ENCODE measurements around the gene EPG5.

EPG5 gene

DNA sequence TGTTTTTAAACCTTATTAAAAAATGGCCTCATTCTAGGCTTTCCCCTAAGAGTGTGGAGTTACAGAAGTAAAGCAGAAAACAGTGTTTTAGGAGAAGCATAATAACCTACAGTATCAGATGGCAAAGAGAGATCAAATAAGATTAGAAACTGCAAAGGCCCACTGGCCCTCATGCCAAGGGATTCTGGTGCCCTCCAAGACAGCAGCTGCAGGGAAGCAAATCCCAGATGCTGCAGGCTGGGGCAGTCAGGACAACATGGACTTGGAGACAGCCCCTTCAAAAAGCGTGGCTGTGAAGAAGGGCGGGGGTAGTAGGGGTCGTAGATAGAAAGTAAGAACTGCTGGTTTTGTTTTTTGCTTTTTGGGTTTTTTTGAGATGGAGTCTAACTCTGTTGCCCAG is 28.3 kb upstream of the EPG5 start:
- TF ChIP-seq PPARA (CRISPR knock-in tag; IDR thresholded peaks at IDR 0.05; ENCODE audit: borderline replicate concordance) (no peak), GLIS3 (CRISPR knock-in tag; IDR thresholded peaks at IDR 0.05) (no peak), ESRRG (CRISPR knock-in tag; IDR thresholded peaks at IDR 0.05) (no peak), TOX (CRISPR knock-in tag; IDR thresholded peaks at IDR 0.05; ENCODE audit: borderline replicate concordance) (no peak)
- TF ChIP-seq, protein P1, sequence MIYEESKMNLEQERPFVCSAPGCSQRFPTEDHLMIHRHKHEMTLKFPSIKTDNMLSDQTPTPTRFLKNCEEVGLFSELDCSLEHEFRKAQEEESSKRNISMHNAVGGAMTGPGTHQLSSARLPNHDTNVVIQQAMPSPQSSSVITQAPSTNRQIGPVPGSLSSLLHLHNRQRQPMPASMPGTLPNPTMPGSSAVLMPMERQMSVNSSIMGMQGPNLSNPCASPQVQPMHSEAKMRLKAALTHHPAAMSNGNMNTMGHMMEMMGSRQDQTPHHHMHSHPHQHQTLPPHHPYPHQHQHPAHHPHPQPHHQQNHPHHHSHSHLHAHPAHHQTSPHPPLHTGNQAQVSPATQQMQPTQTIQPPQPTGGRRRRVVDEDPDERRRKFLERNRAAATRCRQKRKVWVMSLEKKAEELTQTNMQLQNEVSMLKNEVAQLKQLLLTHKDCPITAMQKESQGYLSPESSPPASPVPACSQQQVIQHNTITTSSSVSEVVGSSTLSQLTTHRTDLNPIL (CRISPR knock-in tag; IDR thresholded peaks at IDR 0.05; ENCODE audit: low read depth) = no peak
- no peak for ATAC-seq

DNA sequence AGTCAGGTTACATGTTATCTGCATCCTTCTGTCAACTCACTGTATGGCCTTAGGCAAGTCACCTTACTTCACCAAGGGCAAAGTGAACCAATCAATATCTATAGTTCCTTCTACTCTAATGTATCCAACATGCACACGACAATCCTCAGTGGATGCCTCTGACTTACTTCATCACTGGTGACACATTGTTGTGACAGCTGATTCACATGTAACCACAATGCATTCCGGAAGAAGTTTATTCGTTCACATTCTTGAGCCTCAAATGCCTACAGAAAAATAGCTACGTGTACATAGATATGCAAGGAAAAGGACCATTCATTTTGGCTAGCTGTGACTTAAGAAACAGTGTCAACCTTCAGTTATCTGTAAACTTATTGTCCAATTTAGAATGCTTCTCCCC is 26.3 kb upstream of the EPG5 start:
- peak; percentile 70 for ATAC-seq
- no peak for TF ChIP-seq RARB (CRISPR knock-in tag; IDR thresholded peaks at IDR 0.05)
- TF ChIP-seq, protein P2, sequence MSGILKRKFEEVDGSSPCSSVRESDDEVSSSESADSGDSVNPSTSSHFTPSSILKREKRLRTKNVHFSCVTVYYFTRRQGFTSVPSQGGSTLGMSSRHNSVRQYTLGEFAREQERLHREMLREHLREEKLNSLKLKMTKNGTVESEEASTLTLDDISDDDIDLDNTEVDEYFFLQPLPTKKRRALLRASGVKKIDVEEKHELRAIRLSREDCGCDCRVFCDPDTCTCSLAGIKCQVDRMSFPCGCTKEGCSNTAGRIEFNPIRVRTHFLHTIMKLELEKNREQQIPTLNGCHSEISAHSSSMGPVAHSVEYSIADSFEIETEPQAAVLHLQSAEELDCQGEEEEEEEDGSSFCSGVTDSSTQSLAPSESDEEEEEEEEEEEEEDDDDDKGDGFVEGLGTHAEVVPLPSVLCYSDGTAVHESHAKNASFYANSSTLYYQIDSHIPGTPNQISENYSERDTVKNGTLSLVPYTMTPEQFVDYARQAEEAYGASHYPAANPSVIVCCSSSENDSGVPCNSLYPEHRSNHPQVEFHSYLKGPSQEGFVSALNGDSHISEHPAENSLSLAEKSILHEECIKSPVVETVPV (CRISPR knock-in tag; IDR thresholded peaks at IDR 0.05) = no peak
- no peak for TF ChIP-seq PPARA (CRISPR knock-in tag; IDR thresholded peaks at IDR 0.05; ENCODE audit: borderline replicate concordance)
- TF ChIP-seq OSR1 (CRISPR knock-in tag; IDR thresholded peaks at IDR 0.05) = no peak

DNA sequence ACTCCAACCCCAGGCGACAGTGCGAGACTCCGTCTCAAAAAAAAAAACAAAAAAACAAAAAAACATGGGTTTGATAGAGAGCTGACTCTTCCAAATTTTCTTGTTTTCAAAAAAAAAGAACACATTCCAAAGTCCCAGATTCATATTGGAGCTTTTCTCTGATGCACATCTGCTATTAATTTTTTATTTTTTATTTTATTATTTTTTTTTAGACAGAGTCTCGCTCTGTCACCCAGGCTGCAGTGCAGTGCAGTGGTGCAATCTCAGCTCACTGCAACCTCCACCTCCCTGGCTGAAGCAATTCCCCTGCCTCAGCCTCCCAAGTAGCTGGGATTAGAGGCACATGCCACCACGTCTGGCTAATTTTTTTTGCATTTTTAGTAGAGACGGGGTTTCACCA is 25.4 kb upstream of the EPG5 start:
- peak; percentile 51; the same call in 2 of the 3 replicates for ATAC-seq

DNA sequence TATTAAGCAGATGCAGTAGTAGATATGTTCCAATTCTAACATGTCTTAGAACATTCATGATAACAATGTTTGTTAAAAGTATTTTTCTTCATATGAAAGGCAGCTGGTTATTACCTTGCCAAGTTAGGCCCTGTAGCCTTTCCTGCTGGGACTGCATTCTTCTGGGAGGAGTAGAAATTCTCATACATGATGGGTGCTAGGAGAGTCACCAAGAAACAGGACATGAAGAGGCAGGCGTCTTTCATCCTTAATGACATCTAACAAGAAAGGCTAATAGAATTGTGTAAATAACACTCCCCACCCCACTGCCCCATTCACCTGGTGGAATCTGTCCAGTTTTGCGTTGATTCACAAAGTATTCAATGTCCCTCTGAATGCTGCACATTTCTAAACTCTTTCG is 24.7 kb upstream of the EPG5 start:
- no peak for TF ChIP-seq ARNTL (CRISPR knock-in tag; IDR thresholded peaks at IDR 0.05; ENCODE audit: borderline replicate concordance, low read depth)
- TF ChIP-seq, protein P3, sequence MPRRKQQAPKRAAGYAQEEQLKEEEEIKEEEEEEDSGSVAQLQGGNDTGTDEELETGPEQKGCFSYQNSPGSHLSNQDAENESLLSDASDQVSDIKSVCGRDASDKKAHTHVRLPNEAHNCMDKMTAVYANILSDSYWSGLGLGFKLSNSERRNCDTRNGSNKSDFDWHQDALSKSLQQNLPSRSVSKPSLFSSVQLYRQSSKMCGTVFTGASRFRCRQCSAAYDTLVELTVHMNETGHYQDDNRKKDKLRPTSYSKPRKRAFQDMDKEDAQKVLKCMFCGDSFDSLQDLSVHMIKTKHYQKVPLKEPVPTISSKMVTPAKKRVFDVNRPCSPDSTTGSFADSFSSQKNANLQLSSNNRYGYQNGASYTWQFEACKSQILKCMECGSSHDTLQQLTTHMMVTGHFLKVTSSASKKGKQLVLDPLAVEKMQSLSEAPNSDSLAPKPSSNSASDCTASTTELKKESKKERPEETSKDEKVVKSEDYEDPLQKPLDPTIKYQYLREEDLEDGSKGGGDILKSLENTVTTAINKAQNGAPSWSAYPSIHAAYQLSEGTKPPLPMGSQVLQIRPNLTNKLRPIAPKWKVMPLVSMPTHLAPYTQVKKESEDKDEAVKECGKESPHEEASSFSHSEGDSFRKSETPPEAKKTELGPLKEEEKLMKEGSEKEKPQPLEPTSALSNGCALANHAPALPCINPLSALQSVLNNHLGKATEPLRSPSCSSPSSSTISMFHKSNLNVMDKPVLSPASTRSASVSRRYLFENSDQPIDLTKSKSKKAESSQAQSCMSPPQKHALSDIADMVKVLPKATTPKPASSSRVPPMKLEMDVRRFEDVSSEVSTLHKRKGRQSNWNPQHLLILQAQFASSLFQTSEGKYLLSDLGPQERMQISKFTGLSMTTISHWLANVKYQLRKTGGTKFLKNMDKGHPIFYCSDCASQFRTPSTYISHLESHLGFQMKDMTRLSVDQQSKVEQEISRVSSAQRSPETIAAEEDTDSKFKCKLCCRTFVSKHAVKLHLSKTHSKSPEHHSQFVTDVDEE (CRISPR knock-in tag; IDR thresholded peaks at IDR 0.05) = no peak
- TF ChIP-seq ZNF565 (CRISPR knock-in tag; conservative IDR thresholded peaks at IDR 0.05; ENCODE audit: low read depth) = no peak
- ATAC-seq = no peak

DNA sequence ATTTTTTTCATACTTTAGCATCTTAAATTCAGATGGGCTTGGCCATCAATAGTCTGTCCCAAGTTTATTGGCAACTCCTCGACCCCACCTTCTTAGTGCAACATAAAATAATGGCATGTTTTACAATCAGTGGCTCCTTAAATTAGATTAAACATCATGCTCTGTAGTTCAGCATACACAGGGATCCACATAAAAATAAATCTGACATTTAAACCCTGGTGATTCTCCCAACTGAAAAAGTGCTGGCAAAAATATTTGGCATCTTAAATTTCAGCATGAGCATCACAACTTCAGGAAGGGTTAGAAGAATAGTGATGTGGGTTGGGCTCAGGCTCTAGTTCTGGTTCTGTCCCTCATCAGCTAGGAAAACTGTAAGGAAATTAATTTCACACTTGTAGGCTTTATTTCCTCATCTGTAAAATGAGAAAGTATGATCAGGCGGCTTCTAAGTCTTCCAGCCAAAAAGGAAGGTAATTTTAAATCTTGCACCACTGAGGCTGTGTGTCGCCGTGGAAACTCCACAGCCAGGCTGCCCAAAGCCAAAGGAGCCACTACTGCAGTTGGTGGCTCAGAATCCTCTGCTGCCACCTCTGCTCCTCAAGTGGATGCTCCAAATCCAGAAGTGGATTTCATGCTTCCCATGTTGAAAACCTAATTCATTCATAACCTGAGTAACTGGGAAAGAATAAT is 17.6 kb upstream of the EPG5 start:
- ATAC-seq = no peak
- TF ChIP-seq SNAI2 (CRISPR knock-in tag; IDR thresholded peaks at IDR 0.05) (no peak), CSDC2 (CRISPR knock-in tag; IDR thresholded peaks at IDR 0.05) (no peak), BACH2 (CRISPR knock-in tag; IDR thresholded peaks at IDR 0.05; ENCODE audit: borderline replicate concordance) (no peak), OSR1 (CRISPR knock-in tag; IDR thresholded peaks at IDR 0.05) (no peak), RARB (CRISPR knock-in tag; IDR thresholded peaks at IDR 0.05) (no peak), PPARA (CRISPR knock-in tag; IDR thresholded peaks at IDR 0.05; ENCODE audit: borderline replicate concordance) (no peak), ARNTL (CRISPR knock-in tag; IDR thresholded peaks at IDR 0.05; ENCODE audit: borderline replicate concordance, low read depth) (no peak), ZFP30 (CRISPR knock-in tag; IDR thresholded peaks at IDR 0.05) (no peak), ZNF70 (CRISPR knock-in tag; IDR thresholded peaks at IDR 0.05) (no peak), ZC3H10 (CRISPR knock-in tag; IDR thresholded peaks at IDR 0.05) (no peak), TCF4 (CRISPR knock-in tag; IDR thresholded peaks at IDR 0.05; ENCODE audit: borderline replicate concordance) (no peak), ZFP3 (CRISPR knock-in tag; IDR thresholded peaks at IDR 0.05) (no peak), GLIS3 (CRISPR knock-in tag; IDR thresholded peaks at IDR 0.05) (no peak)
- TF ChIP-seq, protein P2 (CRISPR knock-in tag; IDR thresholded peaks at IDR 0.05) = no peak
- TF ChIP-seq, protein P4, sequence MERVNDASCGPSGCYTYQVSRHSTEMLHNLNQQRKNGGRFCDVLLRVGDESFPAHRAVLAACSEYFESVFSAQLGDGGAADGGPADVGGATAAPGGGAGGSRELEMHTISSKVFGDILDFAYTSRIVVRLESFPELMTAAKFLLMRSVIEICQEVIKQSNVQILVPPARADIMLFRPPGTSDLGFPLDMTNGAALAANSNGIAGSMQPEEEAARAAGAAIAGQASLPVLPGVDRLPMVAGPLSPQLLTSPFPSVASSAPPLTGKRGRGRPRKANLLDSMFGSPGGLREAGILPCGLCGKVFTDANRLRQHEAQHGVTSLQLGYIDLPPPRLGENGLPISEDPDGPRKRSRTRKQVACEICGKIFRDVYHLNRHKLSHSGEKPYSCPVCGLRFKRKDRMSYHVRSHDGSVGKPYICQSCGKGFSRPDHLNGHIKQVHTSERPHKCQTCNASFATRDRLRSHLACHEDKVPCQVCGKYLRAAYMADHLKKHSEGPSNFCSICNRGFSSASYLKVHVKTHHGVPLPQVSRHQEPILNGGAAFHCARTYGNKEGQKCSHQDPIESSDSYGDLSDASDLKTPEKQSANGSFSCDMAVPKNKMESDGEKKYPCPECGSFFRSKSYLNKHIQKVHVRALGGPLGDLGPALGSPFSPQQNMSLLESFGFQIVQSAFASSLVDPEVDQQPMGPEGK (CRISPR knock-in tag; IDR thresholded peaks at IDR 0.05; ENCODE audit: borderline replicate concordance) = no peak
- TF ChIP-seq, protein P1 (CRISPR knock-in tag; IDR thresholded peaks at IDR 0.05; ENCODE audit: low read depth) = no peak
- TF ChIP-seq, protein P3 (CRISPR knock-in tag; IDR thresholded peaks at IDR 0.05) = no peak

Data from SK-N-SH treated with all-trans-retinoic acid at 6 μM for 48 hours (cell line).